SK-N-SH treated with all-trans-retinoic acid at 6 μM for 48 hours (cell line): ENCODE data around the gene COL6A1.

Experiments
- ATAC-seq: fragments of 200-7000 bp; cut with Tn5 transposase; 3 replicates; pipeline ENCODE4 v1.9.1; 2020; ENCODE audit warnings: mild to moderate bottlenecking, moderate library complexity
- BACH2 ChIP-seq: fragments of 250-450 bp; sonication (Bioruptor Pico); IDR thresholded peaks from 2 replicates; pipeline ENCODE4 v1.9.0; 2021; ENCODE audit warnings: mild to moderate bottlenecking, borderline replicate concordance
- CSDC2 ChIP-seq: fragments of 250-450 bp; sonication (Bioruptor Pico); IDR thresholded peaks from 2 replicates; pipeline ENCODE4 v1.5.0; 2020; ENCODE audit warnings: mild to moderate bottlenecking, moderate library complexity
- ISL1 ChIP-seq: fragments of 250-450 bp; sonication (Bioruptor Pico); IDR thresholded peaks from 2 replicates; pipeline ENCODE4 v2.1.2; 2022; ENCODE audit warnings: mild to moderate bottlenecking, moderate library complexity
- OSR1 ChIP-seq: fragments of 250-450 bp; sonication (Bioruptor Pico); IDR thresholded peaks from 2 replicates; pipeline ENCODE4 v1.8.0; 2022; ENCODE audit warnings: moderate library complexity, mild to moderate bottlenecking, inconsistent platforms
- PPARA ChIP-seq: fragments of 250-450 bp; sonication (Bioruptor Pico); IDR thresholded peaks from 2 replicates; pipeline ENCODE4 v1.5.0; 2020; ENCODE audit warnings: mild to moderate bottlenecking, borderline replicate concordance
- RARB ChIP-seq: fragments of 250-450 bp; sonication (Bioruptor Pico); IDR thresholded peaks from 2 replicates; pipeline ENCODE4 v1.8.0; 2021; ENCODE audit warnings: mild to moderate bottlenecking, moderate library complexity
- TCF4 ChIP-seq: fragments of 250-450 bp; sonication (Bioruptor Pico); IDR thresholded peaks from 2 replicates; pipeline ENCODE4 v1.8.0; 2021; ENCODE audit warnings: mild to moderate bottlenecking, moderate library complexity, borderline replicate concordance
- TOX ChIP-seq: fragments of 250-450 bp; sonication (Bioruptor Pico); IDR thresholded peaks from 2 replicates; pipeline ENCODE4 v1.8.0; 2021; ENCODE audit warnings: mild to moderate bottlenecking, moderate library complexity, borderline replicate concordance
- ZC3H10 ChIP-seq: fragments of 250-450 bp; sonication (Bioruptor Pico); IDR thresholded peaks from 2 replicates; pipeline ENCODE4 v1.5.1; 2021; ENCODE audit warnings: mild to moderate bottlenecking, moderate library complexity
- ZFP3 ChIP-seq: fragments of 250-450 bp; sonication (Bioruptor Pico); IDR thresholded peaks from 2 replicates; pipeline ENCODE4 v1.5.0; 2020; ENCODE audit warnings: mild to moderate bottlenecking, moderate library complexity
- ZFP30 ChIP-seq: fragments of 450-650 bp; formaldehyde crosslinking; IDR thresholded peaks from 2 replicates; pipeline ENCODE4 v1.5.0; 2022; ENCODE audit warnings: mild to moderate bottlenecking, moderate library complexity
- ZNF565 ChIP-seq: fragments of 450-650 bp; formaldehyde crosslinking; conservative IDR thresholded peaks from 2 replicates; pipeline ENCODE4 v1.5.0; 2020; ENCODE audit warnings: low read depth, mild to moderate bottlenecking, moderate library complexity
- ZNF70 ChIP-seq: fragments of 450-650 bp; formaldehyde crosslinking; IDR thresholded peaks from 2 replicates; pipeline ENCODE4 v1.5.0; 2020; ENCODE audit warnings: mild to moderate bottlenecking, moderate library complexity
- ZNF8 ChIP-seq: fragments of 450-650 bp; formaldehyde crosslinking; IDR thresholded peaks from 2 replicates; pipeline ENCODE4 v1.5.0; 2020; ENCODE audit warnings: mild to moderate bottlenecking, moderate library complexity
- TF ChIP-seq, protein P1 (sequence below): fragments of 250-450 bp; sonication (Bioruptor Pico); IDR thresholded peaks from 2 replicates; pipeline ENCODE4 v1.5.0; 2020; ENCODE audit warnings: mild to moderate bottlenecking, moderate library complexity
- TF ChIP-seq, protein P2 (sequence below): fragments of 250-450 bp; sonication (Bioruptor Pico); IDR thresholded peaks from 2 replicates; pipeline ENCODE4 v1.8.0; 2020; ENCODE audit warnings: mild to moderate bottlenecking, moderate library complexity, borderline replicate concordance
- TF ChIP-seq, protein P3 (sequence below): fragments of 250-450 bp; sonication (Bioruptor Pico); IDR thresholded peaks from 2 replicates; pipeline ENCODE4 v1.8.0; 2021; ENCODE audit warnings: low read depth, mild to moderate bottlenecking, moderate library complexity, borderline replicate concordance

The COL6A1 gene

DNA sequence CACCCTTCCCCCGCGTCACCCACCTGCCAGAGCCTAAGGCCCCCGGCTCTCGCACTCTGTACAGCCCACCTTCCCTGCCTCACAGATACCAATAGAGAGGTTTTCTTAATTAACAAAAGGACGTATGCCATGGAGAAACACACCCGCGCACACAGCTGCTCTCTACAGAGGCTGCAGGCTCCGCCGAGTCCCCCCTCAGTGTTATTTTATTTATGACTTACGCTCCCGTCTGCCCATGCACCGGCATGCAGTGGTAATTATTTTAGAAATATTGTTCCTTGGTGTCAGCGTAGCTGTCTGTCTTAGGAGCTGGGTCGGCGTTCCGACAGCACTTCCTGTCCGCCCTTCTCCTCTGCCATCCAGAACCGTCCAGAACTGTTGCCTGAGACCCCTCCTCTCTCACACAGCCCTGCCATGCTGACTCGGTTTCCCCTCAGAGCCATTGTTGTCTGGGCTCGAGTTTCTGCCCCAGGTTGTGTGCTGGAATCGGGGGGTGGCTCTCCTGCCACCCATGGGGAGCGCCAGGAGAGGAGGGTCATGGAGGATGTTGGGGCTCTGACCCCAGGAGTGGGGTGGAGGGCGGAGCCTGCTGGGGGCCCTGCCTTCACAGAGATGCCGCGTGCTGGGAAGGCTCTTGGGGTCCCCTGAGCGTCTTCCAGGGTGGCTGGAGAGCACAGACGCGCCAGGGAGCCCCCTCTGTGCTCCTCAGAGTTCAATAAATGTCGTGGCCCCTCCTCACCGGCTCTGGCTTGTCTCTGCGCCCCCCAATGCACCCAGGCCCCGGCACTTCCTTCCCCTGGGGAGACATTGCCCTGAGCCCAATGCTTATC, 39.6 kb upstream of the COL6A1 start (continued):
- TF ChIP-seq, protein P1, sequence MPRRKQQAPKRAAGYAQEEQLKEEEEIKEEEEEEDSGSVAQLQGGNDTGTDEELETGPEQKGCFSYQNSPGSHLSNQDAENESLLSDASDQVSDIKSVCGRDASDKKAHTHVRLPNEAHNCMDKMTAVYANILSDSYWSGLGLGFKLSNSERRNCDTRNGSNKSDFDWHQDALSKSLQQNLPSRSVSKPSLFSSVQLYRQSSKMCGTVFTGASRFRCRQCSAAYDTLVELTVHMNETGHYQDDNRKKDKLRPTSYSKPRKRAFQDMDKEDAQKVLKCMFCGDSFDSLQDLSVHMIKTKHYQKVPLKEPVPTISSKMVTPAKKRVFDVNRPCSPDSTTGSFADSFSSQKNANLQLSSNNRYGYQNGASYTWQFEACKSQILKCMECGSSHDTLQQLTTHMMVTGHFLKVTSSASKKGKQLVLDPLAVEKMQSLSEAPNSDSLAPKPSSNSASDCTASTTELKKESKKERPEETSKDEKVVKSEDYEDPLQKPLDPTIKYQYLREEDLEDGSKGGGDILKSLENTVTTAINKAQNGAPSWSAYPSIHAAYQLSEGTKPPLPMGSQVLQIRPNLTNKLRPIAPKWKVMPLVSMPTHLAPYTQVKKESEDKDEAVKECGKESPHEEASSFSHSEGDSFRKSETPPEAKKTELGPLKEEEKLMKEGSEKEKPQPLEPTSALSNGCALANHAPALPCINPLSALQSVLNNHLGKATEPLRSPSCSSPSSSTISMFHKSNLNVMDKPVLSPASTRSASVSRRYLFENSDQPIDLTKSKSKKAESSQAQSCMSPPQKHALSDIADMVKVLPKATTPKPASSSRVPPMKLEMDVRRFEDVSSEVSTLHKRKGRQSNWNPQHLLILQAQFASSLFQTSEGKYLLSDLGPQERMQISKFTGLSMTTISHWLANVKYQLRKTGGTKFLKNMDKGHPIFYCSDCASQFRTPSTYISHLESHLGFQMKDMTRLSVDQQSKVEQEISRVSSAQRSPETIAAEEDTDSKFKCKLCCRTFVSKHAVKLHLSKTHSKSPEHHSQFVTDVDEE (CRISPR knock-in tag): no peak
- no peak for TF ChIP-seq ZFP30 (CRISPR knock-in tag)
- TF ChIP-seq RARB (CRISPR knock-in tag): no peak
- TF ChIP-seq ZNF8 (CRISPR knock-in tag): no peak
- TF ChIP-seq, protein P2, sequence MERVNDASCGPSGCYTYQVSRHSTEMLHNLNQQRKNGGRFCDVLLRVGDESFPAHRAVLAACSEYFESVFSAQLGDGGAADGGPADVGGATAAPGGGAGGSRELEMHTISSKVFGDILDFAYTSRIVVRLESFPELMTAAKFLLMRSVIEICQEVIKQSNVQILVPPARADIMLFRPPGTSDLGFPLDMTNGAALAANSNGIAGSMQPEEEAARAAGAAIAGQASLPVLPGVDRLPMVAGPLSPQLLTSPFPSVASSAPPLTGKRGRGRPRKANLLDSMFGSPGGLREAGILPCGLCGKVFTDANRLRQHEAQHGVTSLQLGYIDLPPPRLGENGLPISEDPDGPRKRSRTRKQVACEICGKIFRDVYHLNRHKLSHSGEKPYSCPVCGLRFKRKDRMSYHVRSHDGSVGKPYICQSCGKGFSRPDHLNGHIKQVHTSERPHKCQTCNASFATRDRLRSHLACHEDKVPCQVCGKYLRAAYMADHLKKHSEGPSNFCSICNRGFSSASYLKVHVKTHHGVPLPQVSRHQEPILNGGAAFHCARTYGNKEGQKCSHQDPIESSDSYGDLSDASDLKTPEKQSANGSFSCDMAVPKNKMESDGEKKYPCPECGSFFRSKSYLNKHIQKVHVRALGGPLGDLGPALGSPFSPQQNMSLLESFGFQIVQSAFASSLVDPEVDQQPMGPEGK (CRISPR knock-in tag): no peak
- TF ChIP-seq BACH2 (CRISPR knock-in tag): no peak
- no peak for TF ChIP-seq OSR1
- no peak for TF ChIP-seq ISL1 (CRISPR knock-in tag)
- no peak for TF ChIP-seq ZNF70 (CRISPR knock-in tag)

DNA sequence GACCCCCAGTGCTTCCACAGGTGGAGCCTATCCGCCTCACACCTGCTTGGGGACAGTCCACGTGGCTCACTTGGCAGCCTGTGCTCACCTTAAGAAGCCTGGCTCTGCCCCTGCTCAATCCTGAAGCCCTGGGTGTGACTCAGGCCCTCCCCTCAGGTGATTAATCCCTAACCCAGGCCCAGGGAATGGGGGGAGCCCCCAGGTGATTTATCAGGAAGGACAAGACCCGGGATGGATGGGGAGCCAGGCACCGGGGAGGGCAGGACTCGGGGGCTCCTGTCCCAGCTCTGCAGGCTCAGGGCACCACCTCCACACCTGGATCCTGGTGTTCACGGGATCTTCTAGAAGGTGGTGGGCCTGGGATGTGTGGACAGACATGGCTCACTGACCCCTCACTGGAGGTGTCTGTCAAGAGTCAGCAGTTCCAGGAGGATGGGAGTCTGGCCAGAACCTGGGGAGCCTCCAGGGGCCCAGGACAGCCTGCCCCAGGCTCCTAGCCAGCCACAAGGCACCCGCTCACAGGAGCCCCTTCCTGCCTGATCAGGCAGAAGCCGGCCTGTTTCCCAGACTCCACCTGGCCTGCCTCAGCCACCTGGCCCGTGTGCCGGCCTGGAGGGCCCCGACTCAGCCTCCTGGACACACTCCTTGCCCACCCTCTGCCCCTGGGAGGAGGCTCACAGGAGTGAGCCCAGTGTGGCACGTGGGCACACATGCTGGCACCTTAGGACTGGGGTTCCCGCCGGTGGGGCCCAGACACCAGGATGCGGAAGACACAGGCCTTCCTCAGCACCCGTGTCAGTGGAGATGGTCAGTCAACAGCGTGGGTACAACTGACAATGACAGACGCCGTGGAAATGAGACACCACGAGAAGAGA, 38.6 kb upstream of the COL6A1 start:
- no peak for TF ChIP-seq ZC3H10
- no peak for TF ChIP-seq PPARA (CRISPR knock-in tag)
- TF ChIP-seq RARB (CRISPR knock-in tag): no peak

DNA sequence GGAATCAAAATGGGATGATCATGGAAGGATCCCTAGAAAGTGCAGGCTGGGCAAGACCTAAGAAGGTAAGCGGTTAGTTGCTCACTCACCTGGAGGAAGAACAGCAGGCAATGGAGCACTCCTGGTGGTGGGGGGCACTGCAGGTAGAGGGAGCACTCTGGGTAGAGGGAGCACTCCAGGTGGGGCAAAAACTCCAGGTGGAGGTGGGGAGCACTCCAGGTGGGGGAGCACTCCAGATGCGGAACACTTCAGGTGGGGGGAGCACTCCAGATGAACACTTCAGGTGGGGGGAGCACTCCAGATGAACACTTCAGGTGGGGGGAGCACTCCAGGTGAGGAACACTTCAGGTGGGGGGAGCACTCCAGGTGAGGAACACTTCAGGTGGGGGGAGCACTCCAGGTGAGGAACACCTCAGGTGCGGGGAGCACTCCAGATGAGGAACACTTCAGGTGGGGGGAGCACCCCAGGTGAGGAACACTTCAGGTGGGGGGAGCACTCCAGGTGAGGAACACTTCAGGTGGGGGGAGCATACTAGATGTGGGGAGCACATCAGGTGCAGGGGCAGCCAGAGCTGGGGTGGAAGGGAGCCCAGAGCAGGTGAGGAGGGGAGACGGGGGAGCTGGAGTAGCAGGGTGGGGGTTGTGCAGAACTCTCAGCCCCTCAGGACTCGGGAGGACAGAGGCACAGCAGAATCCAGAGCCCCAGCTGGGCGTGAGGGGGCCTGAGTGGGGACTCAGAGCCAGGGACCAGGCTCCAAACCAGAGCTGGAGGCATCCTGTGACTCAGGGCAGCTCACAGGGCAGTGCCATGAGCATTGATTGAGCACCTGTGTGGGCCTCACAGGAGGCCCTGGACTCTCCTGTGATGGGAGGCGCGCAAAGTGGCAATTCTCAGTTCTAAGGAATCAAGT, 37.7 kb upstream of the COL6A1 start:
- TF ChIP-seq ZNF565 (CRISPR knock-in tag): no peak
- no peak for TF ChIP-seq ZFP3 (CRISPR knock-in tag)
- ATAC-seq: no peak

More for the DNA sequence above, 38.6 kb upstream of the COL6A1 start:
- ATAC-seq: no peak

DNA sequence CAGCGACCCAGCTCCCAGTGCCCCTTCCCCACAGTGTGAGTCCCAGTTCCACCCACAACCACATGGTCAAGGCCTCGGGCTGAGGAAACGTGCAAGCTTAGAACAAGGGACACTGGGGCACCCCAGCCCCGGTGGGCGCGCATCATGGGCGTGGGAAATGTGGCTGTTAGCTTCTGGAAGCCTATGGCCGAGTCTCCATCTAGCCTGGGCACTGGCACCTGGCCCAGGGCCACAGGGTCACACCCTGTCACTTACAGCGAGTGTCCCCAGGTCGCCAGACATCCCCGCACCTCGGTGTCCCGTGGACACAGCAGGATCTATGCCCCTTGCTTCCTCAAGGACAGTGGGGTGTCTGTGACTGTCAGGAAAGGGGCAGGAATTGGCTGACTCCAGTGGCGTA, 37.0 kb upstream of the COL6A1 start:
- no peak for ATAC-seq
- TF ChIP-seq ZNF8 (CRISPR knock-in tag): no peak
- no peak for TF ChIP-seq TCF4 (CRISPR knock-in tag)
- TF ChIP-seq CSDC2 (CRISPR knock-in tag): no peak
- no peak for TF ChIP-seq ZNF70 (CRISPR knock-in tag)
- TF ChIP-seq TOX (CRISPR knock-in tag): no peak
- TF ChIP-seq ISL1 (CRISPR knock-in tag): no peak
- TF ChIP-seq, protein P3, sequence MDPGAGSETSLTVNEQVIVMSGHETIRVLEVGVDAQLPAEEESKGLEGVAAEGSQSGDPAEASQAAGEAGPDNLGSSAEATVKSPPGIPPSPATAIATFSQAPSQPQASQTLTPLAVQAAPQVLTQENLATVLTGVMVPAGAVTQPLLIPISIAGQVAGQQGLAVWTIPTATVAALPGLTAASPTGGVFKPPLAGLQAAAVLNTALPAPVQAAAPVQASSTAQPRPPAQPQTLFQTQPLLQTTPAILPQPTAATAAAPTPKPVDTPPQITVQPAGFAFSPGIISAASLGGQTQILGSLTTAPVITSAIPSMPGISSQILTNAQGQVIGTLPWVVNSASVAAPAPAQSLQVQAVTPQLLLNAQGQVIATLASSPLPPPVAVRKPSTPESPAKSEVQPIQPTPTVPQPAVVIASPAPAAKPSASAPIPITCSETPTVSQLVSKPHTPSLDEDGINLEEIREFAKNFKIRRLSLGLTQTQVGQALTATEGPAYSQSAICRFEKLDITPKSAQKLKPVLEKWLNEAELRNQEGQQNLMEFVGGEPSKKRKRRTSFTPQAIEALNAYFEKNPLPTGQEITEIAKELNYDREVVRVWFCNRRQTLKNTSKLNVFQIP (CRISPR knock-in tag): no peak
- TF ChIP-seq, all 23 proteins: peak for 0
